SU-DHL-6 (cell line): ENCODE results near the gene TMPRSS5.

Source experiments
- EZH2phosphoT487 ChIP-seq: fragments of 200-600 bp; sonication (generic), shearing (Covaris generic); conservative IDR thresholded peaks from 2 replicates; pipeline ENCODE4 v1.6.1; 2018; ENCODE audit warnings: mild to moderate bottlenecking, antibody characterized with exemption, low read length, moderate library complexity, mixed read lengths
- TF ChIP-seq, protein P1 (sequence below): fragments of 200-600 bp; sonication (generic); IDR thresholded peaks from one replicate; pipeline ENCODE4 v1.5.1; 2017; ENCODE audit warnings: antibody characterized with exemption, mild to moderate bottlenecking, low read length, moderate library complexity; ENCODE audit not compliant: insufficient read depth, poor library complexity, severe bottlenecking

DNA sequence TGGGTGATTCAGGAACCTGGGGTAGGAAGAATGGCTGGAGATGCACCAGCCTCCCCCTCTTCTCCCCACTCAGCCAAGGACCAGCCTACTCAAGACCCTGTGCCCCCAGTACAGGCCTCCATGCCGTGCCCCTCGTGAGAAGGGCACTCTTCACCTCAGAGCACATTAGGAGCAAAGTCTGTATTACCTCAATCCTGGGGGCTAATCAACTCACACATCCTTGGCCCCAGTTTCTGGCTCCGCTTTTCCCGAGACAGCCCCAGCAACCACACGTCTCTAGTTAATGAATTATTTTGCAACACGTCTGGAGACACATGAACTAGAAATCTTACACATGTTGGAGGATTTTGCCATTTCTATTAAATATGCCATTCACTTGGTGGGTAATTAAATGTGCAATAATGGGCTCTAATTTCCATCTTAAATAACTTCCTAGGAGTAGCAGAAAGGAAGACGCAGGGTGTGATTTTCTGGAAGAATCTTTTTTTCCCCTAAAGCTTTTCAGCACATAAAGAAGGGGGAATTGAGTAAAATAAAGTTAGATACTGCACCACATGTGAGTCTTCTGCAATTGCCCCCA lies 63.0 kb downstream of the TMPRSS5 start:
- TF ChIP-seq, protein P1, sequence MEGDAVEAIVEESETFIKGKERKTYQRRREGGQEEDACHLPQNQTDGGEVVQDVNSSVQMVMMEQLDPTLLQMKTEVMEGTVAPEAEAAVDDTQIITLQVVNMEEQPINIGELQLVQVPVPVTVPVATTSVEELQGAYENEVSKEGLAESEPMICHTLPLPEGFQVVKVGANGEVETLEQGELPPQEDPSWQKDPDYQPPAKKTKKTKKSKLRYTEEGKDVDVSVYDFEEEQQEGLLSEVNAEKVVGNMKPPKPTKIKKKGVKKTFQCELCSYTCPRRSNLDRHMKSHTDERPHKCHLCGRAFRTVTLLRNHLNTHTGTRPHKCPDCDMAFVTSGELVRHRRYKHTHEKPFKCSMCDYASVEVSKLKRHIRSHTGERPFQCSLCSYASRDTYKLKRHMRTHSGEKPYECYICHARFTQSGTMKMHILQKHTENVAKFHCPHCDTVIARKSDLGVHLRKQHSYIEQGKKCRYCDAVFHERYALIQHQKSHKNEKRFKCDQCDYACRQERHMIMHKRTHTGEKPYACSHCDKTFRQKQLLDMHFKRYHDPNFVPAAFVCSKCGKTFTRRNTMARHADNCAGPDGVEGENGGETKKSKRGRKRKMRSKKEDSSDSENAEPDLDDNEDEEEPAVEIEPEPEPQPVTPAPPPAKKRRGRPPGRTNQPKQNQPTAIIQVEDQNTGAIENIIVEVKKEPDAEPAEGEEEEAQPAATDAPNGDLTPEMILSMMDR = no peak
- no peak for TF ChIP-seq EZH2phosphoT487
